ENCODE results near the gene TNPO1.
A peak's percentile ranks its signal among the peaks of the same experiment; 100 is the strongest.

The TNPO1 gene

GRCh38 chr5:72936893-72937292 lies 120.4 kb downstream of the TNPO1 start:
- no peak for DNase-seq

GRCh38 chr5:72937517-72938061 lies 121.1 kb downstream of the TNPO1 start:
- DNase-seq = no peak

DNA sequence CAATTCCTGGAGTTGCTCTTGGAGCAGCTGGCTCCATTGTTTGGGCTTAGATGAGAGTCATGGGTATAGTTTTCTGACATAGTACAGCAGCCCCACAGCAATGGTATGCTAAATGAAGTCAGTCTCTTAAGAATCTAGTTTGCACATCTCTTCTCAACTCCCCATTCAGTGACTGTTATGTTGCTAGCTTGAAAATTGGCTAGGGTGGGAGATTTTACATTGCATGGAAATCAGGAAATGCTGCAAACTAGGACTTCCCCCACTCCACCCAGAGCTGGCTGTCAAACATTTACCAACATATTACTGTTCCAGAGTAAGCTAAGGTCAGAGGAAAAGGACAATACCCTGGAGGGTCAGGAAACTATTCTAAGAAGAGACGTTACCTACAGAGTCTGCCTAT lies 121.7 kb downstream of the TNPO1 start:
- no peak for DNase-seq

DNA sequence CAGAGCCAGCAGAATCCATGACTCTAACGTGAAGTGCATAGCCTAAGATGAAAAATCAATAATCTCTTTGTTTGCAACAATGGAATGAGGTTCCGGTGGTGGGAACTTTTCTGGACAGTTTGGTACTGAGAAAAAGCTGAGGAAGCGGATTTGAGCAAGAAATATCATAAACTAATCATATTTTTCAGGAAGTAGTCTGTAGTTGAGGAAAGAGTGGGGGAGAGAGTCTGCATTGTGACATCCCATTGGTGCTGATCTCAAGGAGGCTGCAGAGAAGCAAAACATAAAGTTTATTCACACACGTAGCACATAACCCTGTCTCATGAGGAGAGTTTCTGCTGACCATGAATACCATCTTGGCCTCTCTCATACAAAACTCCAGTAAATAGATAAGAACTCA lies 123.6 kb downstream of the TNPO1 start:
- no peak for DNase-seq

DNA sequence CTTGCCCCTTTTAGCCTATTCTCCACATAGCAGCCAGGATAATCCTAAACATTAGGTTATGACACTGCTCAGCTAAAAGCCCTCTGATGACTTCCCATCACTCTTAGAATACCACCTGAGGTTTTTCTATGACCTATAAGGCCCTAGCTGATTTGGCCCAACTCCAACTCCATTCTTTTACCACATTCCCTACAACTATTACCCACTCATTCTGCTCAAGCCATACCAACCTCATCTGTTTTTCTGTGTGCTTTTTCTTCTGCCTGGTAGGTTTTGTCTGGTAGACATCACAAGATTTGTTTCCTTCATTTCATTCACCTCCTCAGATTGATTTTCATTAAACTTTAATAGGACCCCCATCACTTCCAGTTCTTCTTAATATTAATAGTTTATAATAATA lies 126.8 kb downstream of the TNPO1 start:
- DNase-seq = no peak

DNA sequence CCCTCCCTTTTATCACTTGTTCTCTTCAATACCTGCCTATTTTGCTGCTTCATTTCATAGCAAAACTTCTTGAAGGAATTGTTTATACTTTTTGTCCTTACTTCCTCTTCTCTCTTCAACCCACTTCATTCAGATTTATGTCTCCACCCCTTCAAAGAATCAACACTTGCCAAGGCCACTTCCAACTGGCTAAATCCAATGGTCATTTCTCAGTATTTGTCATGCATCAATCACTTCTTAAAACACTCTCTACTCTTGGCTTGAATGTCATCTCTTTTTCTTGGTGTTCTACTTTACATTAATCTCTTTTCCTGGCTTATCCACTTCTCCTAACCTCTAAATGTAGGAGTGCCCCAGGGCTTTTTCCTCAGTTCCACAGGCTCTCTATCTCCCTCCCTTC lies 131.0 kb downstream of the TNPO1 start:
- no peak for DNase-seq

GRCh38 chr5:72949481-72949880 lies 133.0 kb downstream of the TNPO1 start:
- DNase-seq = no peak

DNA sequence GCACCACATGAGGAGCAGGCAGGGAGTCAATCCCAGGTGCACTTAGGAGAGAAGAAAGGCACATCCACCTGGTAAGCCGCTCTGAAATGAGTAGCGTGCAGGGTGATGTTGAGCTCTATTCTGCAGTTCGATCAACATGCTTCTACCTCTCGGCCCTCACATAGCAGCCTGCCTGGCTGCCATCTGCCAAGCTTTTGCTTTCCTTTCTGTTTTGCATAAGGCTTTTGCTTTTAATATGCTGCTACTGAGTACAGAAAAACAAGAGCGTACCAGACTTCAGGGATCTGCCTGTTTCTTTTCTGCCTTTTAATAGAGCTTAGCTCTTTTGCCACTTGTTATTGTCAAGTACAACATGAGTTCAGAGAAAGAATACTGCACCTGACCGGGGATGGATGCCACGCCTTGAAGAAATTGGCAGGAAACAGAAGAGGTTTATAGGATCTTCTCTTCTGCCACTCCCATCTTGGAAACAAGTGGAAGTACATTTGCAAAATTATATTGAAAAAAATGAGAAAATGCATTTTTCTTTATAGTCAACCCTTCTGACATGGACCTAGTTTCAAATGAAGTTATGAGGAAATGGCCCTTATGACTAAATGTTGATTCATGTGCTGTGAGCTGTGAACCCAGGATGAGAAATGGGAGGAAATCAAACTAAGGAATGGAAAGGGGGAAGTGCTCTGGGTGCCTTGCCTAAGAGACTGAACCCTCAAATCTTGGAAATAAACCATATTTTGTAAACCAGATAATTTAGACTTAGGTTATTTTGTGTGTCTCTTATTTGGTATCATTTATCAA lies 135.4 kb downstream of the TNPO1 start:
- DNase-seq = no peak

DNA sequence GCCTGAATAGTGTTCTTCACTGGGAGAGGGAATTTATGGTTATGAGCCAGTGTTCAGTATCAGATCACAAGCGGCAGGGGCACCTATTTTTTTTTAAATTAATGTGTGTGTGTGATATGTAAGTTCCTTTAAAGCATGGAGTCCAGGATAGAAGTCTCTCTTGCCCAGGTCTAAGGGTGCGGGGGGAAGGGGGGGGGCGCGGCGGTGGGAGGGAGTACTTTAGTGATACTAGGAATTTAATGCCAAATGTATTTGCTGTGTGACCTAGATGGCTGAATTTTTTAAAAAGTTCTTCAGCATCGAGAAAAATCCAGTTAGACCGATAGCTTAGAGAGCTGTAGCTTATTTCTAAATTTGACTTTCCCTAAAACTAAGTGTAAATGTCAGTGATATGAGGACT lies 137.9 kb downstream of the TNPO1 start:
- DNase-seq = no peak

- no peak for DNase-seq
Observed at GRCh38 chr5:72955143-72955767, 138.8 kb downstream of the TNPO1 start.

- DNase-seq = peak; percentile 98
Observed at GRCh38 chr5:72955768-72956323, 139.4 kb downstream of the TNPO1 start, which contains the start of gene FCHO2. Gene FCHO2, plus strand, starts transcription at chr5:72956041. Its CDS starts 56 bp downstream, at chr5:72956097.

GRCh38 chr5:72956324-72957140 lies 140.1 kb downstream of the TNPO1 start:
- peak; percentile 35 for DNase-seq

DNA sequence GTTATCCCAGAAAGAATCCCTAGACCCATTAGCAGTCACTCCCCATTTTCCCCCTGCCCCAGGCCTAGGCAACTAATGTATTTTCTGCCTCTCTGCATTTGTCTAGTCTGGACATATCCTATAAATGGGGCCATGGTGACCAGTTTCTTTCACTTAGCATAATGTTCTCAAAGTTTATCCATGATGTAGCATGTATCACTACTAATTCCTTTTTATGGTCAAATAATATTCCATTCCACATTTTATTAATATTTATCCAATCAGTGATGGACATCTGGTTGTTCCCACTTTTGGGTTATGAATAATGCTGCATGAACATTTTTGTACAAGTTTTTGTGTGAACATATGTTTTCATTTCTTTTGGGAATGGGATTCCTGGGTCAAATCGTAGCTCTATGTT lies 140.9 kb downstream of the TNPO1 start:
- DNase-seq = no peak

- no peak for DNase-seq
Observed at GRCh38 chr5:72959257-72959656, 142.8 kb downstream of the TNPO1 start.

All from CD4-positive, alpha-beta T cell treated with Interleukin-6 for 4 hours (primary cell).